CD4-positive, alpha-beta T cell treated with Interferon alpha-2 for 1 hour (primary cell): ENCODE measurements around the gene EIF4A2.

Experiments used
- DNase-seq, 2 donors: peaks; one replicate each; pipeline ENCODE4 v3.0.0-alpha.2; 2020 to 2022

The EIF4A2 gene

GRCh38 chr3:186783058-186783730 lies at the start of gene EIF4A2:
TSS of gene EIF4A2 (plus strand) at chr3:186783577. CDS start at chr3:186783611, 34 bp downstream.
- DNase-seq = peak; percentile 89 to 94

DNA sequence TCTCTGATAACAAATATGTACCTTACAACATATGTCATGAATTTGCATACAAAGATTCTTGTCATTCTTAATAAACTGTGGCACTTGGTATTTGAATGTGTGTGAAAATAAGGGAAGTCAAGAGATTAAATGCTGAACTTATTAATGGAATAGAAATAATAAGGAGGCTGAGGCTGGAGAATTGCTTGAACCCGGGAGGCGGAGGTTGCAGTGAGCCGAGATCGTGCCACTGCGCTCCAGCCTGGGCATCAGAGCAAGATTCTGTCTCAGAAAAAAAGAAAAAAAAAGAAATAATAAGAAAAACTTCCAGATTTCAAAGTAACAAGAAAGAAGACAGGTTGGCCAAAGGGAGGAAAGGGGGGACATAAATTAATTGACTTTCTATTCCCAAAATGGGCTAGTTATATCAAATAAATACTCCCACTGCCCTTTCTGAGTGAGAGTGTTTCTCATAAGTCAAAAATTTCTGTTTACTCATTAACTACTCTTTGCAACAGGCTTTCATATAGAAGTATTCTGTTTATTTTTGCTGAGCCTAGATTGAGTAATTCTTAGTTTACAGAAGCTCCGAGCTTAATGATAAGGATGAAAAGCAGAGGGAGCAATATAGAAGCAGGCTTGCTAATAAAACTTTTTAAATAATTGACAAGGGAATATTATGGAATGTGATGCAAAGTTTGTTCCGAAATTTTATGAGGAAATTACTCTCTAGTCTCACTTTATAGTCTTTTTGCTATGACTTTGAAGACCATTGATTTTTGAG lies 40.6 kb upstream of the EIF4A2 start:
- no peak for DNase-seq

DNA sequence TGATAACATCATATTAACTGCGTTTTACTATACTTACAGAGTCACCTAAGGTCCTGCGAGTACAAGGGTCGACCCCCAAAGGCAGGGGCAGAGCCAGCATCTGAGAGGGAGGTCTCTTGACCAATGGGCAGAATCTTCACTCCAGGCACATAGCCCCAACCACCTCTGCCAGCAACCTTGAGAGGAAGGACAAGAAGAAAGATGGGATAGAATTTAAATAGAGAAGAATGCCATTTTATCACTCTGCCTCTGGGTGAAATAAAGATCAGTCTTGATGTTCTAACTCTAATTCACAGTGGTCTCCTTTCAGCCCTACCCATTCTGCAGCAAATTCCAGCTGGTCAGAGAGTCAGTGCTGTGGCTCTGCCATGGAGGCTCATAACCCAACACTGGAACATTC lies 39.7 kb upstream of the EIF4A2 start:
- no peak for DNase-seq

DNA sequence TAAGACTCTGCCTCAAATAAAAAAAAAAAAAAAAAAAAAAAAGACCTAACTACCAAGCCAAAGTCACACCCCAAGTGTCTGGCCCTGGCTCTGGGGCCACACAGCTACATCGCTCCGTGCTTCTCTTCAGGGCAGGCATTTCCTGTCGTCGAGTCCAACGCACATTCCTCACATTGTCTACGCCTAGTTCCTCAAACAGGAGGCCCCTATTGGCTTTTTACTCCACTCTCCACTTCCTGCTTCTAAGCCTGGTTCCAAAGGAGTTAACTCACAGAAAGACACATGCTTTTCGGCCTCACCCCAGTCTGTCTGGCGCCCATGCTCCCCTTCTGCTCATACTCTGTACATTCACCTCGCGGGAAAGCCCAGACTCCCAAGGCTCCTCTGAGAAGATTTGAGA lies 37.4 kb upstream of the EIF4A2 start:
- DNase-seq = peak; percentile 4 to 10

DNA sequence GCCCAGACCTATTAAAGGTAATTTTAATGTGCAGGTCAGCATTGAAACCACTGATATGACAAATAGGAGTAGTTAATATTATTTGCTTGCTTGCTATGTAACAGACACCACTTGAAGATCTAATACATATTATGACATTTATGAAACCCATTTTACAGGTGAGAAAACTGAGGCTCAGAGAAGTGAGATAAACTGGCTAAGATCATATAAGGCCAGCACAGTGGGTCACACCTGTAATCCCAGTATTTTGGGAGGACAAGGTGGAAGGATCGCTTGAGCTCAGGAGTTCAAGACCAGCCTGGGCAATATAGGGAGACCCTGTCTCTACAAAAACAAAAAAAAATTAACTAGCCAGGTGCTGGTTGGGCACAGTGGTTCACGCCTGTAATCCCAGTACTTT lies 33.1 kb upstream of the EIF4A2 start:
- no peak for DNase-seq

GRCh38 chr3:186751480-186751879 lies 31.9 kb upstream of the EIF4A2 start:
- DNase-seq = no peak

DNA sequence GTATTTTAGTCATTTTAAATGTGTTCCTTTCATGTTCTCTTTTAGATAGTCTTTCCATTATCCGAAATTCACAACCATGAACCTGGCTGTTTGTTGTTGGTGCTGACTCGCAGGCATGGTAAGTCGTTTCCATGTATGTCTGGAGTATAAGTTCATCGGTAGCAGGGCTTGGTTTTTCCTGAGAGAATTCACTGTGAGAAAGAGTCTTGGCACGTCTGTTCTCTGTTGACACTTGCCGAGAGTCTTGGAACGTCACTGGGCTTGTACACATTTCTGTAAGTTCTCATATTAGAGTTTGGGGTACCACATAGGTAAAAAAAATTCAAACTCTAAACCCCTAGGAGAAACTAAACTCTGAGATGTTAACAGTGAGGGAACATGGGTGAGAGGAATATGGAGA lies 29.4 kb upstream of the EIF4A2 start:
- DNase-seq = no peak

GRCh38 chr3:186754871-186755270 lies 28.5 kb upstream of the EIF4A2 start:
- DNase-seq = no peak

GRCh38 chr3:186757214-186757613 lies 26.2 kb upstream of the EIF4A2 start:
- no peak for DNase-seq

DNA sequence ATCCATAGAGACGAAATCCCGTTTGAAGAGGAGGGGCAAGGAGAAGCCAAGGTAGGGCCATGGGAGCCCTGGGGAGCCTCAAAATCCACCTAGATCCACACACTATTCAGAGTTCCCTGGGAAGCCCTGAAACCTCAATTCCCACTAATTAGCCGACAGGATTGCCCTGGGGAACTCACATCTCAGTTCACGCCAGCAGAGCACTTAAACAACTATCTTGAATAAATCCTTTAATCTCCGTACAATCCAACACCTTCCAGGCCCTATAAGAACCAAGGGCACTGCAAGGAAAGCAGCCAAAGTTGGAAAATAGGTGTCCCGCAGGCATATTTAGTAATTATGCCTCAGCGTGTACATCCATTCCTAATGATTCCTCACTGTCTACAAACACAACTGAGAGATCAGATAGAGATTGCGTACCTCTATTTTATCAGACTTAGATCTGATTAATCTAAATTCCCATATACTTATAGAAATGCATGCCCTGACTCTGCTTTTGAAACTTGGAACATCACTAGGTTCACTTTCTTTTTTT lies 25.6 kb upstream of the EIF4A2 start:
- DNase-seq = no peak

- DNase-seq = no peak
These were observed 24.0 kb upstream of the EIF4A2 start for GRCh38 chr3:186759231-186759930.

GRCh38 chr3:186760141-186760833 lies 23.1 kb upstream of the EIF4A2 start:
- DNase-seq = no peak

DNA sequence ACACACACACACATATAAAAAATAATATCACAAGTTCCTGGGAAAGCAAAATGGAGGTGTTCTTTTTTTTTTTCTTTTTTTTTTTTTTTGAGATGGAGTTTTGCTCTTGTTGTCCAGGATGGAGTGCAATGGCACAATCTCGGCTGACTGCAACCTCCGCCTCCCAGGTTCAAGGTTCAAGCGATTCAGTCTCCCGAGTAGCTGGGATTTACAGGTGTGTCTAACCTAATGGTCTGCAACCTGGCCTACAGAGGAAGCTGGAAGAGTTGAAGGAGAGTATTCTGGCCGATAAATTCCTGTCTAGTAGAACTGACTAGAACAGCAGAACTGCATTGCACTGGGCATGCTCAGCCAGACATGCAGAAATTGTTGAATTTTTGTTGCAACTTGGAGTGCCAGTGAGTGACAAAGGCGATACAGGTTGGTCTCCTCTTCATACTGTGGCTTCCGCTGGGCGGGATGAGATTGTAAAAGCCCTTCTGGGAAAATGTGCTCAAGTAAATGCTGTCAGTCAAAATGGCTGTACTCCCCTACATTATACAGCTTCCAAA lies 22.4 kb upstream of the EIF4A2 start:
- DNase-seq = no peak

DNA sequence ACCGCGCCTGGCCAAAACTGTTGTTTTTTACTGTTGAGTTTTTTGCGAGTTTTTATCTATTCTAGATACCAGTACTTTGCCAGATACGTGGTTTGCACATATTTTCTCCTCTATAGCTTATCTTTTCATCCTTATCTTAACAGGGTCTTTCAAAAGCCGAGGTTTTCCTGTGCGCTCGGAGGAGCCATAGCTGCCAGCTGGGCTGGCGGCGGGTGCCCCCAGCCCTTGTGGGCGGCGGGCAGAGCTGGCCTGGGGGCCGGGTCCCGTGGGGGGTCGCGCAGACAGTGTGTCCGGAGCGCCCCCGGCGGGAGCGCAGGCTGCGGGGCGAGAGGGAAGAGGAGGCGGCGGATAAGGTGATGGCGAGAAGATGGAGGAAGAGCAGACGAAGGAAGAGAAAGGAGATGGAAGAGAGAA lies 11.1 kb upstream of the EIF4A2 start:
- DNase-seq = no peak

DNA sequence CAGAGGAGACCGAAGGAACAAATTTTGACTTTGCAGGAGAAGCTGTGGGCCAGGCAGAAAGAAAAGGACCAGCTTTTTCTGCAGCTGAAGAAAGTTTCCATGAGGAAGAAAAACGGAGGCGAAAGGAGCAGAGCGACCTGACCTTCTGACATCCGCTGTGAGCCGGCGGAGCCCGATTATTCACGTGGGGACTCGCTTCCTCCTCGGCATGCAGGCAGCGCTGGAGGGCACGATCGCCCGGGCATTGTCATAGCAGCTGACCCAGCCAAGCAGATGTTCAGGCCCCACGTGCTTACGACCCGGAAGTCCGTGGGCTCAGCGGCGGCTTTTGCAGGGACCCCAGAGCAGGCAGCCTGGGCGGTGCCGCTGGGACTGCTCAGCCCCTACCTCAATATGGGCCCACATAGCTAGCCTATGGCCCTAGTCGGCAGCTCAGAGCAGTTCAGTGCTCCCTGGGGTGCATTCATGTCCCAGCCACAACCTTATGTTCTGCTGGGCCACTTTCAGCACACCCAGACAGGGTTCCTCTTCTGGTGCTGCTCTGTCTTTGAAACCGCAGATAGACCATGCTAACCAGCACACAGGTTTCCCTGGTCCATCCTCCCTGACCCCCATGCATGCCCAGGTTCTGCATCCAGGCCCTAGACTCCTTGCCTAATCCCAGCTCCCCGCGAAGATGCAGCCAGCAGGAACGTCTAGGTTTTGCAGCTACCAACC lies 10.5 kb upstream of the EIF4A2 start:
- DNase-seq = peak; percentile 63 to 66

DNA sequence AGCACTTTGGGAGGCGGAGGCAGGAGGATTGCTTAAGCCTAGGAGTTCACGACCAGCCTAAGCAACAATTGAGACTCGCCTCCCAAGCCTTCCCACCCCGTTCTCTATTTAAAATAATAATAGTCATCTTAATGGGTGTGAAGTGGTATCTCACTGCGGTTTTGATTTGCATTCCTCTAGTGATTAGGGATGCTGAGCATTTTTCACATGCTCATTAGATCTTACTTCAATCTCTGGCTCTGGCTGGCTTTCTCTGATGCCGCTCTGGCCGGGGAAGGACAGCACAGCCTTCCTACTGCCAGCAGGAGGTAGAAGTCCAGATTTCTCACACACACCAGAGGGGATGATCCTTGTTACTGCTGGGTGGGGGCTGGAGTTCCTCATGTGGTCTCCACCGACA lies 7.4 kb upstream of the EIF4A2 start:
- DNase-seq = no peak

DNA sequence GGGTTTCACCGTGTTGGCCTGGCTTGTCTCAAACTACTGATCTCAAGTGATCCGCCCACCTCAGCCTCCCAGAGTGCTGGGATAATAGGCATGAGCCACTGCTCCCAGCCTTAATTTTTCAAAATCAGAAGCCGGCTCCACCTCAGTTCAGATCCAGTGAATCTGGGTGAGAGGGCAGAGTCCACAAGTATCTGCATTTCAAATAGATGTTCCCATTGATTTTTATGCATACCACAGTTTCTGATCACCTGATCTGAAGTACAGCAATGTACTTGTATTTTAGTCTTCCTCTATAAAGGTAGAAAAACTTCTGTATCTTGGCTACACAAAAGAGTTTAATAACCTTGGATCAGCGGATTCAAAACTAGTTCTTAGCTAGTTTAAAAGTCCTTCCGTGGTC lies 4.2 kb upstream of the EIF4A2 start:
- DNase-seq = no peak

- no peak for DNase-seq
These were observed 777 bp upstream of the EIF4A2 start for GRCh38 chr3:186782542-186783057.

DNA sequence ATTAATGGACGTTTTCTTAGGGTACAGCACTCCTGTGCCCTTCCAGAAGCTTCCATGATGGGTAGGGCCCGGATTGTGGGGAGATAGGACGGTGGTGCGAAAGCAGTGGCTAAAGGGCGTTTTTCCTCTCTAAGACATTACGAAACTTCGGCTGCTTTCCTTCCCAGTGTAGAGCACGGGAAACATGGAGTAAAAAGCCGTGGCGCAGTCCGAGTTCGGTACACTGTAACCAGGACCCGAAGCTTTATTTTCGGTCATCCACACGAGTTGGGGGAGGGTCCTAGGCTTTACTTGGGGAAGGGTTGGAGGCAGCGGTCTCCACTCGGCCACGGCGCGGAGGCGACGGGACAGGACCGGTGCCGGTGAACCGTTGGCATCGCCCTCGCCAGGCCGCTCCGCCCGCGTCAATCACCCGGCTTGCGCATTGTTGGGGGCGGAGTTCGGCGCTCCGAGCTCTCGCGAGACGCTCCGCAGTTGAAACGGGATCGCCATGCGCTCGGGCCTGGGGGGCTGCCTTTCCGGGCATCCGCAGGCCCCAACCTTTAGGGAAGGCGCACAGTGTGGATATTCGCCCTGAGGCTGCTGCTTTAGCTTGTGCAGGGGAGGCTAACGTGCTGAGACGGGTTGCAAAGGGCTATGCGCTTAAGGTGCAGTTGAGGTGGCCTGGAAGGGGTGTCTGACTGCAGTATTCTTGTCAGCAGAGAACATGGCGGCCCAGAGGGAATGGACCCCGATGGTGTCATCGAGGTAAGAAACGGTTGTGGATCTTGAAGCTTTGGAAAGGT lies 546 bp downstream of the EIF4A2 start:
- peak; percentile 80 to 86 for DNase-seq

DNA sequence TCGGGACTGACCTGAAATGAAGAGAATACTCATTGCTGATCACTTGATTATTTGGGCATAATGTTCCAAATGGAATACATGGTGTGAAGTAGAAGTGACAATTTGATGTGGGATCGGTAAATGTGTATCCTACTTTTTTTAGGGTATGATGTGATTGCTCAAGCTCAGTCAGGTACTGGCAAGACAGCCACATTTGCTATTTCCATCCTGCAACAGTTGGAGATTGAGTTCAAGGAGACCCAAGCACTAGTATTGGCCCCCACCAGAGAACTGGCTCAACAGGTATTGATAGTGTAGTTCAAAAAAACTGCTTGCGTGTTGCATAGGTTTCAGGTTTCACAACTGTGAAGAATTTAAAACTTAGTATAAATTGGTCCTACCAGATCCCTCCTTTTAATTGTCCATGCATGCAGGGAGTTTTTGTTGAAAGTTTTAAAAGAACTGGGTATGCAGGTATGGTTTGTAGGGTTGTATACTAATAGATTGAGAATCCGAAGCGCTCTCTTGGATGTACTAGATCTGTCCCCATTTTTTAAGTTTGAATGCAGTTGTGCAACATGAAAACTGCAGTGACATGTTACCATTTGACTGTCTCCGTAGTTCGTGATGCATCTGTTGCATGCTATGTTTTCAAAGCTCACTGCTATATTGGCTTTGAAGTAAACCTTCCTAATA lies 1.6 kb downstream of the EIF4A2 start:
- no peak for DNase-seq
